ENCODE measurements around the gene TBXAS1.

TBXAS1 gene

GRCh38 chr7:139976838-139977656, 148.0 kb downstream of the TBXAS1 start:
- Histone ChIP-seq H3K4me3 (ENCODE audit: low read length) (no peak overlapping the region), H3K9ac (ENCODE audit: low read length) (no peak overlapping the region), H3K9me3 (ENCODE audit: control insufficient read depth, low read depth, low read length) (no peaks in the 10 kb centered on the region), H3K36me3 (ENCODE audit: control insufficient read depth, low read depth, low read length) (no peaks in the 10 kb centered on the region), H3K27ac (ENCODE audit: low read length) (no peak overlapping the region), H3K4me1 (ENCODE audit: control insufficient read depth, low read depth, low read length) (peaks cover 32% of the 10 kb centered on the region), H3K27me3 (ENCODE audit: control insufficient read depth, insufficient read depth, low read length) (no peaks in the 10 kb centered on the region)

- H3K27ac ChIP-seq (ENCODE audit: low read length) = no peak overlapping the region
- H3K9me3 ChIP-seq (ENCODE audit: control insufficient read depth, low read depth, low read length) = no peaks in the 10 kb centered on the region
- no peak overlapping the region for H3K4me3 ChIP-seq (ENCODE audit: low read length)
Measured at GRCh38 chr7:139981511-139981895, 152.4 kb downstream of the TBXAS1 start.

GRCh38 chr7:139982927-139983920, 154.2 kb downstream of the TBXAS1 start:
- H3K9ac ChIP-seq (ENCODE audit: low read length) = no peak overlapping the region
- no peak overlapping the region for H3K4me3 ChIP-seq (ENCODE audit: low read length)
- H3K36me3 ChIP-seq (ENCODE audit: control insufficient read depth, low read depth, low read length) = no peaks in the 10 kb centered on the region
- H3K9me3 ChIP-seq (ENCODE audit: control insufficient read depth, low read depth, low read length) = no peaks in the 10 kb centered on the region
- H3K4me1 ChIP-seq (ENCODE audit: control insufficient read depth, low read depth, low read length) = peaks cover 3% of the 10 kb centered on the region
- H3K27me3 ChIP-seq (ENCODE audit: control insufficient read depth, insufficient read depth, low read length) = no peaks in the 10 kb centered on the region
- H3K27ac ChIP-seq (ENCODE audit: low read length) = no peak overlapping the region

More at GRCh38 chr7:139981511-139981895, 152.4 kb downstream of the TBXAS1 start:
- no peaks in the 10 kb centered on the region for H3K36me3 ChIP-seq (ENCODE audit: control insufficient read depth, low read depth, low read length)
- peaks cover 3% of the 10 kb centered on the region for H3K4me1 ChIP-seq (ENCODE audit: control insufficient read depth, low read depth, low read length)
- H3K27me3 ChIP-seq (ENCODE audit: control insufficient read depth, insufficient read depth, low read length) = no peaks in the 10 kb centered on the region
- H3K9ac ChIP-seq (ENCODE audit: low read length) = no peak overlapping the region

- Histone ChIP-seq H3K9ac (ENCODE audit: low read length) (no peak overlapping the region), H3K9me3 (ENCODE audit: control insufficient read depth, low read depth, low read length) (no peaks in the 10 kb centered on the region), H3K4me3 (ENCODE audit: low read length) (no peak overlapping the region)
Measured at GRCh38 chr7:139984642-139985539, 155.8 kb downstream of the TBXAS1 start.

GRCh38 chr7:139985811-139986210, 156.7 kb downstream of the TBXAS1 start:
- H3K9me3 ChIP-seq (ENCODE audit: control insufficient read depth, low read depth, low read length) = no peaks in the 10 kb centered on the region
- no peaks in the 10 kb centered on the region for H3K36me3 ChIP-seq (ENCODE audit: control insufficient read depth, low read depth, low read length)
- H3K4me1 ChIP-seq (ENCODE audit: control insufficient read depth, low read depth, low read length) = peaks cover 7% of the 10 kb centered on the region
- no peak overlapping the region for H3K4me3 ChIP-seq (ENCODE audit: low read length)
- no peak overlapping the region for H3K9ac ChIP-seq (ENCODE audit: low read length)
- no peaks in the 10 kb centered on the region for H3K27me3 ChIP-seq (ENCODE audit: control insufficient read depth, insufficient read depth, low read length)
- no peak overlapping the region for H3K27ac ChIP-seq (ENCODE audit: low read length)

More at GRCh38 chr7:139984642-139985539, 155.8 kb downstream of the TBXAS1 start:
- no peak overlapping the region for H3K27ac ChIP-seq (ENCODE audit: low read length)
- no peaks in the 10 kb centered on the region for H3K36me3 ChIP-seq (ENCODE audit: control insufficient read depth, low read depth, low read length)
- H3K27me3 ChIP-seq (ENCODE audit: control insufficient read depth, insufficient read depth, low read length) = no peaks in the 10 kb centered on the region
- H3K4me1 ChIP-seq (ENCODE audit: control insufficient read depth, low read depth, low read length) = peaks cover 7% of the 10 kb centered on the region

GRCh38 chr7:139987691-139988516, 158.8 kb downstream of the TBXAS1 start:
- Histone ChIP-seq H3K27ac (ENCODE audit: low read length) (no peak overlapping the region), H3K4me1 (ENCODE audit: control insufficient read depth, low read depth, low read length) (peaks cover 3% of the 10 kb centered on the region), H3K9me3 (ENCODE audit: control insufficient read depth, low read depth, low read length) (no peaks in the 10 kb centered on the region), H3K36me3 (ENCODE audit: control insufficient read depth, low read depth, low read length) (no peaks in the 10 kb centered on the region), H3K27me3 (ENCODE audit: control insufficient read depth, insufficient read depth, low read length) (no peaks in the 10 kb centered on the region), H3K4me3 (ENCODE audit: low read length) (no peak overlapping the region), H3K9ac (ENCODE audit: low read length) (no peak overlapping the region)

- Histone ChIP-seq H3K27me3 (ENCODE audit: control insufficient read depth, insufficient read depth, low read length) (no peaks in the 10 kb centered on the region), H3K9ac (ENCODE audit: low read length) (no peak overlapping the region), H3K27ac (ENCODE audit: low read length) (no peak overlapping the region), H3K36me3 (ENCODE audit: control insufficient read depth, low read depth, low read length) (no peaks in the 10 kb centered on the region), H3K4me3 (ENCODE audit: low read length) (no peak overlapping the region), H3K4me1 (ENCODE audit: control insufficient read depth, low read depth, low read length) (peaks cover 3% of the 10 kb centered on the region), H3K9me3 (ENCODE audit: control insufficient read depth, low read depth, low read length) (no peaks in the 10 kb centered on the region)
Measured at GRCh38 chr7:139989366-139990141, 160.5 kb downstream of the TBXAS1 start.

GRCh38 chr7:139990142-139990535, 161.1 kb downstream of the TBXAS1 start:
- Histone ChIP-seq H3K4me3 (ENCODE audit: low read length) (no peak overlapping the region), H3K27me3 (ENCODE audit: control insufficient read depth, insufficient read depth, low read length) (no peaks in the 10 kb centered on the region), H3K27ac (ENCODE audit: low read length) (no peak overlapping the region)

GRCh38 chr7:139990571-139991268, 161.7 kb downstream of the TBXAS1 start:
- H3K9me3 ChIP-seq (ENCODE audit: control insufficient read depth, low read depth, low read length) = no peaks in the 10 kb centered on the region
- no peak overlapping the region for H3K27ac ChIP-seq (ENCODE audit: low read length)
- no peaks in the 10 kb centered on the region for H3K27me3 ChIP-seq (ENCODE audit: control insufficient read depth, insufficient read depth, low read length)
- no peak overlapping the region for H3K4me3 ChIP-seq (ENCODE audit: low read length)
- no peak overlapping the region for H3K9ac ChIP-seq (ENCODE audit: low read length)
- H3K4me1 ChIP-seq (ENCODE audit: control insufficient read depth, low read depth, low read length) = peaks cover 3% of the 10 kb centered on the region
- no peaks in the 10 kb centered on the region for H3K36me3 ChIP-seq (ENCODE audit: control insufficient read depth, low read depth, low read length)

More at GRCh38 chr7:139990142-139990535, 161.1 kb downstream of the TBXAS1 start:
- Histone ChIP-seq H3K36me3 (ENCODE audit: control insufficient read depth, low read depth, low read length) (no peaks in the 10 kb centered on the region), H3K9ac (ENCODE audit: low read length) (no peak overlapping the region), H3K9me3 (ENCODE audit: control insufficient read depth, low read depth, low read length) (no peaks in the 10 kb centered on the region), H3K4me1 (ENCODE audit: control insufficient read depth, low read depth, low read length) (peaks cover 3% of the 10 kb centered on the region)

Measured in iPS-18a (cell line).